Lower leg skin (tissue), 4 donors: ENCODE results near the gene CTNND2. TPM values are rescaled to one million over a fixed set of nuclear protein-coding genes. Genes with fewer than 3 reads are reported as not detected.

Source experiments
- DNase-seq, 2 donors: peaks; one replicate each; pipeline ENCODE4 v3.0.0-alpha.2; 2019; ENCODE audit warnings: low spot score in 2 of 2
- H3K4me3 ChIP-seq: fragments of 200-600 bp; sonication (generic); 2 replicates; pipeline ENCODE4 v1.5.1; 2017; ENCODE audit warnings: mild to moderate bottlenecking, low read depth; ENCODE audit not compliant: poor library complexity, severe bottlenecking
- POLR2A ChIP-seq, 2 donors: fragments of 450-650 bp; IDR thresholded peaks; one replicate each; pipeline ENCODE4 v1.6.1; 2016 to 2017; ENCODE audit warnings: antibody characterized with exemption in 2 of 2, mild to moderate bottlenecking in 1 of 2, moderate library complexity in 1 of 2
- WGBS, 2 donors: methylation state at CpG; one replicate each; pipeline ENCODE4 v1.1.5; 2018; 5-methylcytosine and 5-hydroxymethylcytosine counted together
- intact Hi-C: fragments of 100-400 bp; cut with DNase I; formaldehyde crosslinking; loops from one replicate; pipeline ENCODE4 v1.15.0; 2023; ENCODE audit warnings: low total_unique reads
- total RNA-seq, 4 donors: library from RNA; depleted of rRNA; stranded (reverse); fragments of >200 nt; gene quantifications; one replicate each; pipeline ENCODE4 v1.1.0, GENCODE V29; 2016
- TF ChIP-seq, protein P1 (sequence below), 3 donors: fragments of 450-650 bp; IDR thresholded peaks; one replicate each; pipeline ENCODE4 v1.5.1; 2016; ENCODE audit warnings: antibody characterized with exemption in 3 of 3, mild to moderate bottlenecking in 3 of 3, moderate library complexity in 2 of 3

The CTNND2 gene
- total RNA-seq, 4 donors from 2014 or later: 0.21 to 2.9 (median 0.55) TPM

DNA sequence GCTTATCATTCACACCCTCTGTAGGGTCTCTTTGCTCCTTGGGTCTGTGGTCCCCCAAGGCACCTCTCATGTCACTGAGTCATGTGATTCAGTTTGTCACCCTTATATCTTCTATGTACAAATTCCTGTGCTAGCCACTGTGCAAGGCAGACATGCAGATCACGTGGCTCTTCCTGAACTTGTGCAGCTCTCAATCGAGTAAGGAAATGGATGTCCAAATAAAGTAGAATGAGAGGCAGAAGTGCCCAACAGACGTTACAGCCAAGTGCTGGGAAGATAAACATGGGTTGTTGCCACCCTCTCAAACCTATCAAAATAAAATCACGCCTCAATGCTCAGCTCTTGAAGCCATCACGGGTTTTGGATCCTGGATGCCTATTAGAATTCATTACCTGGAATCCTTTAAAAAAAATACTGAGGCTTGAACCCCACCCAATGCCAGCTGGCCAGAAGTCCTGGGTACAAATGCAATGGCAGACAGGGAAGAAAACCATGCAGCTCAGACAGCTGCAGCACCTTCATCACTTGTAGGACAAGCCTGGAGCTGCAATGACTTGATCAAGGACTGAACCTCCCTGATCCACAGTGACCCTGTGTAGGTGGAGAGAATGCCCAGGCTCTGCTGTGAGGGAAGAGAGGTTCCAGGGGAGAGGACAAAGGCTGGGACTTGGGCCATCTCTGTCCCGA, 914.5 kb downstream of the CTNND2 start:
- 56 to 66% methylated on average over 6 of the region's 6 CpGs for WGBS, 2 donors

DNA sequence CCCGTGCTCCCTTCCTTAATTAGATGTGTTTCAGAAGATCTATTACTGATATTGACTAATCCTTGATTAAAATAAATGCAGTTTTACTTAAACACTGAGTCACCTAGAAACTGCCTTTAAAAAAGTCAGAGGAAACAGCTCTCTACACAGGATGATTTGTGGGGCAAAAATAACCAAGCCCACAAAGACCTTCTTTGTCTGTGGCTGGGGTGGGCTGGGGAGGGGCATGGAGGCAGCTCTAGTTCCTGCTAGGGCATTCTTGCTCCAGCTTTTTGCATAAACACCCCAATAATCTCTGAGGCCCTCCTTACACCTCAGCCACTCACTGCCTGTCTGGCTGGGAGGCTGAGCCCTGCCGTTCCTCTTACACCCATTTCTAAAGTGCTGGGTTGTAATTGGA, 915.6 kb downstream of the CTNND2 start:
- no peak overlapping the region for H3K4me3 ChIP-seq
- DNase-seq: no peak
- intact Hi-C loops: no loop called here
- TF ChIP-seq, protein P1, sequence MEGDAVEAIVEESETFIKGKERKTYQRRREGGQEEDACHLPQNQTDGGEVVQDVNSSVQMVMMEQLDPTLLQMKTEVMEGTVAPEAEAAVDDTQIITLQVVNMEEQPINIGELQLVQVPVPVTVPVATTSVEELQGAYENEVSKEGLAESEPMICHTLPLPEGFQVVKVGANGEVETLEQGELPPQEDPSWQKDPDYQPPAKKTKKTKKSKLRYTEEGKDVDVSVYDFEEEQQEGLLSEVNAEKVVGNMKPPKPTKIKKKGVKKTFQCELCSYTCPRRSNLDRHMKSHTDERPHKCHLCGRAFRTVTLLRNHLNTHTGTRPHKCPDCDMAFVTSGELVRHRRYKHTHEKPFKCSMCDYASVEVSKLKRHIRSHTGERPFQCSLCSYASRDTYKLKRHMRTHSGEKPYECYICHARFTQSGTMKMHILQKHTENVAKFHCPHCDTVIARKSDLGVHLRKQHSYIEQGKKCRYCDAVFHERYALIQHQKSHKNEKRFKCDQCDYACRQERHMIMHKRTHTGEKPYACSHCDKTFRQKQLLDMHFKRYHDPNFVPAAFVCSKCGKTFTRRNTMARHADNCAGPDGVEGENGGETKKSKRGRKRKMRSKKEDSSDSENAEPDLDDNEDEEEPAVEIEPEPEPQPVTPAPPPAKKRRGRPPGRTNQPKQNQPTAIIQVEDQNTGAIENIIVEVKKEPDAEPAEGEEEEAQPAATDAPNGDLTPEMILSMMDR (IDR thresholded peaks at IDR 0.05): no peak
- TF ChIP-seq POLR2A (IDR thresholded peaks at IDR 0.05): no peak
- 20 to 22% methylated on average over 2 of the region's 2 CpGs for WGBS, 2 donors

More for the DNA sequence above, 914.5 kb downstream of the CTNND2 start:
- H3K4me3 ChIP-seq: no peak overlapping the region
- DNase-seq: no peak
- no peak for TF ChIP-seq POLR2A (IDR thresholded peaks at IDR 0.05)
- TF ChIP-seq, protein P1 (IDR thresholded peaks at IDR 0.05): no peak
- intact Hi-C loops: no loop called here

DNA sequence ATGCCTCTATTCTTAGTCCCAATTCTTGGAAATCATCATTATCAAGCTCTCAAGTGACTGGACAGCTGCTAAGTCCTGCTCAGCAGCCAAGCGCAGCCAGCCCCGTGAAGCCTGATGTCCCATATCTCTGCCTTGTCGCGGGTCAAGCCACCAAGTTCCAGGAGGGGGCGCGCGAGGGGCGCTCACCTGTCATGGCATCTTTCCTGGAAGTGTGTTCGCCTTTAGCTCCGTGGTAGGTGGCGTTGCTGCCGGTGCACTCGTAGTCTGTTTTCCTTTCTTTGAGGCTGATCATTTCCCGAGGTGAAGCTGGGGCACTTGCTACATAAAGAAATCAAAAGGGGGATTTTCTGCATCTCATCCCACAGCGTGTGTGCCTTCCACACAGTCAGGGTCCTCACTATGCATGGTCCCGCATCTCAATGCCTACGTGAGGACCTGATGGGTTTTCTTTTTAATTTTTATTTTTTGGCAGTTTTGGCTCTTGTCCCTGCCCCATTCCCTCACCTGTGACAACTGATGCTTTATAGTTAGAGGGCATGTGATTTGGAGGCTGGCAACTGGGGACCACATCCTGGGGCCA, 916.2 kb downstream of the CTNND2 start:
- intact Hi-C loops: no loop called here
- WGBS, 2 donors: 11 to 12% methylated on average over 17 of the region's 17 CpGs
- H3K4me3 ChIP-seq: no peak overlapping the region
- no peak for TF ChIP-seq POLR2A (IDR thresholded peaks at IDR 0.05)
- TF ChIP-seq, protein P1 (IDR thresholded peaks at IDR 0.05): no peak
- peak; percentile 36 to 90 for DNase-seq

DNA sequence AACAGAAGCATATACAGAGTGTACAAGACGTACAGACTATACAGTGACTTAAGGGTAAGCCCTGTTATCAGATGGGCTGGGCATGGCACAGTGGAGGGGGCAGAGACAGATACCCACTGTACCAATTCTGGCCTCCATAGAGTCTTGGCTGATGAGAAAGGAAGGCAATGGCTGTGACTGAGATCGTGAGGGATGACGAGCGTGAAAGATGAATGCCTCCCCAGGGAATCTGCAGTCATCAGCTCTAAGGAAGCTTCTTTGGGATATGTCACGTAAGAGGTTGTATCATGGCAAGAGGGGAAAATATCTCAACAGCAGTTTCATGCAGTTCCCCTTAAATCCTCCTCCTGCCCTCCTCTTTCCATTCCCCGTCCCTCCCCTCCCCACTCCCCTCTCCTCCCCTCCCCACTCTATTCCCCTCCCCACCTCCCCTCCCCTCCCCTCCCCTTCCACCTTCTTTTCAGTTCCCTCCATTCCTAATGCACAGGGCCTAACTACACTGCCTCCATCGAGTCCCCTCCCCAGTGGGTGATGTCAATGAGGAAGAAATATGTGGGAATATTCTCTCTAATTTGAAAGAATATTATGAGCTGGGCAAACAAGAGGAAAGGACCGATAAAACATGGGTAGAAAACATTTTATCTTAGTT, 916.8 kb downstream of the CTNND2 start:
- no peak overlapping the region for H3K4me3 ChIP-seq
- intact Hi-C loops: no loop called here
- DNase-seq: no peak
- TF ChIP-seq POLR2A (IDR thresholded peaks at IDR 0.05): no peak
- TF ChIP-seq, protein P1 (IDR thresholded peaks at IDR 0.05): no peak
- 48 to 53% methylated on average over 8 of the region's 8 CpGs for WGBS, 2 donors

DNA sequence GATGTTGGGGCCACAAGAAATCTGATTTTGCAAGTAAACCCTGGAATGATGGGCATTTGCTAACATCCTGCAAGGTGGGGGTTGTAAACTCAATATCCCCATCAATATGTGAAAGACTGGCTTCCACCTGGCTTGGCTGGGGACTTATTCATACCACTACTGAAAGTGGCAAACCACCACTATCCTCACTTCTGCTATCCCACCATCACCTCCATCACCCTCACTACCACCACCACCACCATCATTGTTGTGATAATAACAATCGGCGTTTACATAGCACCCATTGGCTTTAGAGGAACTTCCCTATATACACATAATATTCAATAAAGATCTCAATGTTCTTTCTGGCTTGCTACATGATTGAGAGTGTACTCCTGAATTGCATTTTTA, 918.5 kb downstream of the CTNND2 start:
- no peak overlapping the region for H3K4me3 ChIP-seq
- DNase-seq: no peak
- WGBS, 2 donors: 86 to 93% methylated on average over 2 of the region's 2 CpGs
- no peak for TF ChIP-seq POLR2A (IDR thresholded peaks at IDR 0.05)
- TF ChIP-seq, protein P1 (IDR thresholded peaks at IDR 0.05): no peak
- intact Hi-C loops: no loop called here
